Activated gamma-delta T cell treated with anti-CD3 and anti-CD28 coated beads, Interleukin-2, amount 50 U/mL, for 16 hours (primary cell): Measurements from ENCODE around the gene GPR119.
A peak's percentile ranks its signal among the peaks of the same experiment; 100 is the strongest.
"Not testable (repeated sequence)": the region's sequence is repeated elsewhere in the genome, so short reads cannot be mapped to it uniquely, and the experiment has no call there.

Experiments
- DNase-seq: peaks from one replicate; pipeline ENCODE4 v3.0.0-alpha.2; 2020; ENCODE audit warnings: low read depth

The GPR119 gene

GRCh38 chrX:130385520-130385919 lies at the start of gene GPR119:
Gene GPR119, minus strand, starts transcription at chrX:130385674. Its CDS starts 227 bp downstream, at chrX:130385447.
- no peak for DNase-seq

DNA sequence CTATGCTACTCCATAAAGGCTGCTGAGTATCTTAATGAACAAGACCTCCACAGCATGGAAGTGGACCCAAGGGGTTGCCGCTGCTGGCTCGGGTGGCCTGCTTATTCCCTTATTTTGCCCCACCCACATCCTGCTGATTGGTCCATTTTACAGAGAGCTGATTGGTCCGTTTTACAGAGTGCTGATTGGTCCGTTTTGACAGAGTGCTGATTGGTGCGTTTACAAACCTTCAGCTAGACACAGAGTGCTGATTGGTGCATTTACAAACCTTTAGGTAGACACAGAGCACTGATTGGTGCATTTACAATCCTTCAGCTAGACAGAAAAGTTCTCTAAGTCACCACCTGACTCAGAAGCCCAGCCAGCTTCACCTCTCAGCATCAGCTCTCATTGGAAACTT lies 43.8 kb upstream of the GPR119 start:
- DNase-seq, result not testable (repeated sequence)

GRCh38 chrX:130426531-130426930 lies 41.1 kb upstream of the GPR119 start:
- DNase-seq, result no peak

DNA sequence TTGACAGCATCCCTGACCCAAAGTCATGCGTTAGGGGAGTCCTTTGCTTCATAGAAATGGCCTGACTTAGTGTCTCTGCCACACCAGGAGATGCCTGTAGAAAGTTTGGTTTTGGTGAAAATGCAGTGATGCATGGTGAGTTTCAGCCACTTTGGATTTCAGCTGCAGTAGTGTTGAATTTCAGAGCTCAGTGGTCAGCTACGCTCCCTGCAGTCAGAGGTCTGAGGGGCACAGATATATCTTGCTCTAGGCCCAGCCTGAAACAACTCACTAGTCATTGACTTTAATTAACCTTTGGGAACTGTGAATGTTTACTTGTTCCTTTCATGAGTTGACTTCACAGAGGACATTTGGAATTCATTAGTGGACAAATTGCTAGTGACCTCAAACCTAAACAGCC lies 33.8 kb upstream of the GPR119 start:
- DNase-seq, result no peak

- DNase-seq, result no peak
Observed at GRCh38 chrX:130418740-130419139, 33.3 kb upstream of the GPR119 start.

- no peak for DNase-seq
Observed at GRCh38 chrX:130418066-130418465, 32.6 kb upstream of the GPR119 start.

- DNase-seq, result no peak
Observed at GRCh38 chrX:130416785-130417184, 31.3 kb upstream of the GPR119 start.

DNA sequence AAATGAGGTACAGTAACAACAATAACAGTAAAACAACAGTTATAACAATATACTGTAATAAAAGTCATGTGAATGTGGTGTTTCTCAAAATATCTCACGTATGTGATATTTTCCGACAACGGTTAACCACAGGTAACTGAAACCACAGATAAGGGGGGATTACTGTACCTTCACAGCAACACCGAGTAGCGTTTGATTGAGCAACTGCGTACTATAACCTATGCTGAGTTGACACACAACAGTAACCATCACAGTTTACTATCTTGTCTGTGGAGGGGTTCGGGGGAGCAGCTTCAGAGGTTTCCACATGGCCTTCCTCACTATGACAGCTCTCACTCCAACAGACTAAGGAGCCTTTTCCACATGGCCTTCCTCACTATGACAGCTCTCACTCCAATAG lies 29.7 kb upstream of the GPR119 start:
- DNase-seq, result no peak

- DNase-seq, result no peak
Observed at GRCh38 chrX:130414800-130415199, 29.3 kb upstream of the GPR119 start.

GRCh38 chrX:130413415-130413814 lies 27.9 kb upstream of the GPR119 start:
- DNase-seq, result no peak

DNA sequence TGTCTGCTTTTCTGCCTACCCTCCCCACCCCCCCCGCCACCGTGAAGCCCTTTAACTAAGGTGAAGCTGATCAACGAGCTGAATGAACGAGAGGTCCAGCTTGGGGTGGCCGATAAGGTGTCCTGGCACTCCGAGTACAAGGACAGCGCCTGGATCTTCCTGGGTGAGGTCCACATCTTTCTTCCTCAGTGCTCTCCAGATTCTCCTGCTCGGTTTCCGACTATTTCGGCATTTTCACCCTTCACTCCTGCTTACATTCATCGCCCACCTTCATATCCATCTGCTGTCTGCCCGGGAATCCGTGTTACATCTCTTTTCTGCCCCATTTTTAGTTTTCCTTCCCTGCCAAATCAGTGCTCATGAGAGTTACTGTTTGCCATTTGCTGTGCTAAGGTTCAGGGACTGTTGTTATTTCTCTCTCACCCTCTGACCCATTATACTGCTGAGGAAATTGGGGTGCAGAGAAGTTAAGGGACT lies 16.8 kb upstream of the GPR119 start:
- DNase-seq, result no peak

- DNase-seq, result peak; percentile 34
Observed at GRCh38 chrX:130401415-130402207, 16.1 kb upstream of the GPR119 start, which contains the start of gene RBMX2. Gene RBMX2, plus strand, starts transcription at chrX:130401987. Its CDS starts 46 bp downstream, at chrX:130402033.

- DNase-seq, result no peak
Observed at GRCh38 chrX:130395341-130395740, 9.9 kb upstream of the GPR119 start.

DNA sequence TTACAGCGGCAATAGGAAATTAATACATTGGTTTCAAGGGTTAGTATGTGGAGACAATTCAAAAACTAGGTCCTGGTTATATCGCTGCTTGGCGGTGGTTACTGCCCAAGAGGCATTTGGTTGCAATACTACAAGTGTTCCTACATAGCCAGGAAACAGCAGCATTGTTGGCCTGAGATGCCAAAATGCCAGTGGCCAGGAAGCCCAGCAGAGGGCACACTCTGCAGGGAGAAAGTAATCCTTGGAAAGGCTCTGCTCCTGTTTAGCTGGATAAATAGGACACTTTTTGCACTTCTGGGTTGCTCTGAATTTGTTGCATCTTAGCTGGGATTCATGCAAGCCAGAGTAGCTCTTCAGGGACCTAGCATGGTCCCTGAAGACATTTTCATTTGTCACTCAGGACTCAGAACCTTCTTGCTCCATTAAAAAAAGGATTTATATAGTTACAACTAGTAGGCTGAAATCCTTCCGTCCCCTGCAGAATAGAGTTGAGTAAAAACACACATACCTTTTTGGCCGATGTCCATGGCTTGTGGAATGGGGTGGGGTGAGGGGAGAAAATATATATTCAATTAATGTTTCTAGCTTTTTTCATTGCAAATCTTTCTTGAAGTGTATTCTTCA lies 8.1 kb upstream of the GPR119 start:
- DNase-seq, result no peak

DNA sequence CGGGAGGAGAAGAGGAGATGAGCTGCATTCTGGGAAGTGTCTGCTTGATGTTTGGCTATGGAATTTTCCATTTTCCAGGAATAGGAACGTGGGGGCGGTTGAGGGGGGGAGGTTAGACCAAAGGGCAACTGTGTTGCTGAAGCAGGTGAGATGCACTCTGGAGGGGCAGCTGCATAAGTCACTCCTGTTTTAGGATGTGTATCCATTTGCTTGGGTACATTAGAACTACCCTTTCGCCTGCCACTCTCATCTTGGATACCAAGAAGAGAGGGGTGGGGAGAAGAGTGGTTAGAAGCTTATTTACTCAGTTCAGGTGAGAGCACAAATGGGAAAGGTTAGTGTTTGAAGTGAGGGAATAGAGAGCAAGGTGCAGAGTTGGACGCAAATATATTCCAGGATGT lies 934 bp upstream of the GPR119 start:
- no peak for DNase-seq

GRCh38 chrX:130378024-130378669 lies 7.3 kb downstream of the GPR119 start:
- no peak for DNase-seq

DNA sequence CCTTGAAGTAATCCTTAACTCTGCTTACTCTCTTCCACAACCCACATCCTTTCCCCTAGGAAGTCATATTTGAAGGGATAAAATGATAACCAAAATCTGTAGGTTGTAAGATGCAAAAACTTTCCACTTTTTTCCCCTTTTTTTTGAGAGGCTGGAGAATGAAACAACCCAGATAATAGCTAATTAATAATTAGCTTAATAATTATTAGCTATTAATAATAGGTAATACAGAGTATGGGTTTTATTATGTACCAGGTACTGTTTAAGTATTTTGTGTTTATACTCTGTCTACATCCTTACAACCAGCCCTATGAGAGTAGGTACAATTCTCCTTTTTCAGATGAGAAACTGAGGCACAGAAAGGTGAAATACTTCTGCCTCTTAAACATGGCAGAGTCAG lies 9.4 kb downstream of the GPR119 start:
- no peak for DNase-seq

DNA sequence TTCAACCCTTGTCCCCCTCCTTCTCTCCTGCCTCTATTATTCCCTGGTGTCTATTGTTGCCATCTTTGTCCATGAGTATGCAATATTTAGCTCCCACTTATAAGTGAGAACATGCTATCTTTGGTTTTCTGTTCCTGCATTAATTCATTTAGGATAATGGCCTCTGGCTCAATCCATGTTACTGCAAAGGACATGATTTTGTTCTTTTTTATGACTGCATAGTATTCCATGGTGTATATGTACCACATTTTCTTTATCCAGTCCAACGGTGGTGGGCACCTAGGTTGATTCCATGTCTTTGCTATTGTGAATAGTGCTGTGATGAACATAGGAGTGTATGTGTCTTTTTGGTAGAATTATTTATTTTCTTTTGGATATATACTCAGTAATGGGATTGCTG lies 33.4 kb downstream of the GPR119 start:
- DNase-seq, result not testable (repeated sequence)

DNA sequence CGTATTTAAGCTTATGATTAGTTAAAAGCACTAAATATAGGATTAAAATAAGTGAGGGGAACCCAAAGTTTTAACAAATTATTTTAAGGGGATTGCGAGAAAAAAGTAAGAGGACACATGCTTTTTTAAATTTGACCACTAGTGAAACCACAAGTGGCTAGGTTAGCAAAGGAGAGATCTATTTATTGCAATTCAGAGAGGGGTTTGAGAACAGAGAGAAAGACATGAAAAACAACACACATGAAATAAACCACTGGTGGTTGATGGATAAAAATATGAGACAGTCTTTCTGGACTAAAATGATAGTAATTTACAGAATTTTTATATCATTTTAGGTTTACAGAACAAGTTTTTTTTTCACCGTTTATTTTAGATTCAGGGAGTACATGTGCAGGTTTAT lies 33.9 kb downstream of the GPR119 start:
- DNase-seq, result no peak

- no peak for DNase-seq
Observed at GRCh38 chrX:130347321-130347720, 38.2 kb downstream of the GPR119 start.

GRCh38 chrX:130343411-130343810 lies 42.1 kb downstream of the GPR119 start:
- no peak for DNase-seq

DNA sequence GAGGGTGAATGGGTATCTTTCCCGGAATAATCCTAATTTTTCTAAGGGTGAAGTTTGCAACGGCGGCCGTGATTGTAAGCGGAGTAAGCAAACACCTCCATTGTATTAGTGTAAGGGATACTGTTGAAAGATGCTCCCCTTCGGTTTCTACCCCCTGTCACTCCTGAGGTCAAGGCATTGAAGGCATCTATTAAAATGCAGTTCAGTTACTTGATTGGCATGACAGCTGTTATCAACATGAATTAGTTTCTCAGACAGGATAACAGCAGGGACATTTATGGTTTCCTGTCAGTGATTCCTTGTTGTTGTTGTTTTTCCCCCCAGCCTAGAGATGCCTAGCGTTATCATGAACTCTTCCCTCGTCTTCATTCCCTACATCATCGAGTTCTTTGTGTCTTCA lies 45.2 kb downstream of the GPR119 start:
- DNase-seq, result no peak
